HEK293 (cell line): ENCODE results near the gene STK10.

ENCODE experiments used
- CTCF ChIA-PET: fragments of 350-600 bp; formaldehyde crosslinking; extraction: SDS; loops from one replicate; lab custom pipeline; 2021; ENCODE audit warnings: antibody characterized with exemption; lab: Yijun Ruan, JAX
- POLR2A ChIA-PET: fragments of 300-600 bp; formaldehyde crosslinking; extraction: SDS; loops from one replicate; lab custom pipeline; 2020; ENCODE audit warnings: antibody characterized with exemption, inconsistent platforms; lab: Yijun Ruan, JAX
- H3K27ac ChIP-seq: fragments of 200-500 bp; sonication (Bioruptor generic); 2 replicates; pipeline ENCODE4 v1.5.1; 2014; ENCODE audit warnings: low read depth, low read length, control low read depth, inconsistent platforms; ENCODE audit errors: extremely low read depth
- H3K36me3 ChIP-seq, 2 experiments: fragments of 200-500 bp in 1 of 2; sonication (Bioruptor generic) in 1 of 2; 1 replicate in 1 of 2; 2 replicates in 1 of 2; pipeline ENCODE4 v1.5.1; 2014 to 2017; ENCODE audit warnings: inconsistent platforms in 2 of 2, low read length in 2 of 2; ENCODE audit not compliant: control insufficient read depth in 2 of 2, insufficient read depth in 1 of 2
- H3K4me1 ChIP-seq: fragments of 200-500 bp; sonication (Bioruptor generic); 2 replicates; pipeline ENCODE4 v1.5.1; 2014; ENCODE audit warnings: mild to moderate bottlenecking, low read length, inconsistent platforms; ENCODE audit not compliant: control insufficient read depth, insufficient read depth
- H3K4me3 ChIP-seq: 2 replicates; pipeline ENCODE4 v1.5.1; 2011; ENCODE audit warnings: low read depth, mild to moderate bottlenecking, control low read depth, low read length, moderate library complexity
- H3K9me3 ChIP-seq: fragments of 200-500 bp; sonication (Bioruptor generic); 2 replicates; pipeline ENCODE4 v1.5.1; 2014; ENCODE audit warnings: low read depth, low read length, inconsistent platforms; ENCODE audit not compliant: control insufficient read depth, insufficient read depth
- BCL11A ChIP-seq: fragments of 450-650 bp; formaldehyde crosslinking; IDR thresholded peaks from 2 replicates; pipeline ENCODE4 v1.5.1; 2016; ENCODE audit warnings: low read depth, missing biosample characterization, missing genetic modification characterization
- MYNN ChIP-seq: fragments of 450-650 bp; formaldehyde crosslinking; IDR thresholded peaks from 2 replicates; pipeline ENCODE4 v1.5.1; 2016; ENCODE audit warnings: missing biosample characterization, missing genetic modification characterization, borderline replicate concordance
- ZBTB11 ChIP-seq: fragments of 450-650 bp; formaldehyde crosslinking; conservative IDR thresholded peaks from 2 replicates; pipeline ENCODE4 v1.5.1; 2016; ENCODE audit warnings: low read depth, missing biosample characterization, missing genetic modification characterization
- ZFHX2 ChIP-seq: fragments of 450-650 bp; formaldehyde crosslinking; conservative IDR thresholded peaks from 2 replicates; pipeline ENCODE4 v1.5.1; 2016; ENCODE audit warnings: missing biosample characterization, missing genetic modification characterization
- ZNF112 ChIP-seq: fragments of 450-650 bp; formaldehyde crosslinking; IDR thresholded peaks from 2 replicates; pipeline ENCODE4 v1.5.0; 2017; ENCODE audit warnings: missing biosample characterization, missing genetic modification characterization
- ZNF175 ChIP-seq: fragments of 450-650 bp; formaldehyde crosslinking; IDR thresholded peaks from 2 replicates; pipeline ENCODE4 v1.5.1; 2016; ENCODE audit warnings: missing biosample characterization, missing genetic modification characterization
- ZNF292 ChIP-seq: fragments of 450-650 bp; formaldehyde crosslinking; IDR thresholded peaks from 2 replicates; pipeline ENCODE4 v1.5.1; 2016; ENCODE audit warnings: low read depth, missing biosample characterization, missing genetic modification characterization, borderline replicate concordance
- ZNF341 ChIP-seq: fragments of 450-650 bp; formaldehyde crosslinking; IDR thresholded peaks from 2 replicates; pipeline ENCODE4; 2016; ENCODE audit warnings: low read depth, missing biosample characterization, missing genetic modification characterization
- ZNF449 ChIP-seq: fragments of 450-650 bp; formaldehyde crosslinking; IDR thresholded peaks from 2 replicates; pipeline ENCODE4 v1.5.1; 2017; ENCODE audit warnings: missing biosample characterization, mild to moderate bottlenecking, missing genetic modification characterization, moderate library complexity
- ZNF514 ChIP-seq: fragments of 450-650 bp; formaldehyde crosslinking; IDR thresholded peaks from 2 replicates; pipeline ENCODE4 v1.5.1; 2016; ENCODE audit warnings: missing biosample characterization, missing genetic modification characterization
- ZNF626 ChIP-seq: fragments of 450-650 bp; sonication (Bioruptor Pico); formaldehyde crosslinking; IDR thresholded peaks from 2 replicates; pipeline ENCODE4 v1.5.1; 2018; ENCODE audit warnings: missing biosample characterization, missing genetic modification characterization, inconsistent platforms
- ZNF677 ChIP-seq: fragments of 450-650 bp; IDR thresholded peaks from 2 replicates; pipeline ENCODE4 v1.5.0; 2018; ENCODE audit warnings: missing biosample characterization, mild to moderate bottlenecking, missing genetic modification characterization, moderate library complexity
- ZNF692 ChIP-seq: fragments of 450-650 bp; formaldehyde crosslinking; IDR thresholded peaks from 2 replicates; pipeline ENCODE4 v1.5.1; 2016; ENCODE audit warnings: missing biosample characterization, missing genetic modification characterization
- TF ChIP-seq, protein P1 (sequence below): fragments of 450-650 bp; formaldehyde crosslinking; IDR thresholded peaks from 2 replicates; pipeline ENCODE4 v1.5.1; 2017; ENCODE audit warnings: missing biosample characterization, missing genetic modification characterization

The STK10 gene

GRCh38 chr5:172148381-172148780 is 39.6 kb downstream of the STK10 start:
- CTCF ChIA-PET: no interaction called here
- no peaks in the 10 kb centered on the region for H3K9me3 ChIP-seq
- no peaks in the 10 kb centered on the region for H3K4me1 ChIP-seq
- TF ChIP-seq ZBTB11 (tag by site-specific recombination) (no peak), ZNF626 (tag by site-specific recombination) (no peak), ZNF341 (tag by site-specific recombination) (peak; percentile 48; the same call in 1 of the 2 replicates), ZNF292 (tag by site-specific recombination) (no peak)
- TF ChIP-seq, all 188 proteins: peak for 1
- Histone ChIP-seq H3K27ac (no peak overlapping the region), H3K4me3 (no peak overlapping the region), H3K36me3 (peaks cover 0 to 7% of the 10 kb centered on the region in 2 experiments; a peak in 1 of 3 replicates)
- POLR2A ChIA-PET: no interaction called here

GRCh38 chr5:172147857-172148256 is 40.2 kb downstream of the STK10 start:
- no peaks in the 10 kb centered on the region for H3K9me3 ChIP-seq
- CTCF ChIA-PET: no interaction called here
- H3K27ac ChIP-seq: no peak overlapping the region
- POLR2A ChIA-PET: no interaction called here
- no peaks in the 10 kb centered on the region for H3K4me1 ChIP-seq
- peaks cover 0 to 7% of the 10 kb centered on the region in 2 experiments; a peak in 1 of 3 replicates for H3K36me3 ChIP-seq
- H3K4me3 ChIP-seq: no peak overlapping the region
- TF ChIP-seq MYNN (tag by site-specific recombination) (no peak), ZNF677 (tag by site-specific recombination) (no peak), ZNF112 (no peak), ZNF514 (tag by site-specific recombination) (no peak), ZNF692 (tag by site-specific recombination) (no peak), ZFHX2 (tag by site-specific recombination) (no peak), ZNF175 (tag by site-specific recombination) (no peak), BCL11A (tag by site-specific recombination) (no peak), ZNF449 (tag by site-specific recombination) (no peak)
- TF ChIP-seq, protein P1, sequence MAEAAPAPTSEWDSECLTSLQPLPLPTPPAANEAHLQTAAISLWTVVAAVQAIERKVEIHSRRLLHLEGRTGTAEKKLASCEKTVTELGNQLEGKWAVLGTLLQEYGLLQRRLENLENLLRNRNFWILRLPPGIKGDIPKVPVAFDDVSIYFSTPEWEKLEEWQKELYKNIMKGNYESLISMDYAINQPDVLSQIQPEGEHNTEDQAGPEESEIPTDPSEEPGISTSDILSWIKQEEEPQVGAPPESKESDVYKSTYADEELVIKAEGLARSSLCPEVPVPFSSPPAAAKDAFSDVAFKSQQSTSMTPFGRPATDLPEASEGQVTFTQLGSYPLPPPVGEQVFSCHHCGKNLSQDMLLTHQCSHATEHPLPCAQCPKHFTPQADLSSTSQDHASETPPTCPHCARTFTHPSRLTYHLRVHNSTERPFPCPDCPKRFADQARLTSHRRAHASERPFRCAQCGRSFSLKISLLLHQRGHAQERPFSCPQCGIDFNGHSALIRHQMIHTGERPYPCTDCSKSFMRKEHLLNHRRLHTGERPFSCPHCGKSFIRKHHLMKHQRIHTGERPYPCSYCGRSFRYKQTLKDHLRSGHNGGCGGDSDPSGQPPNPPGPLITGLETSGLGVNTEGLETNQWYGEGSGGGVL (tag by site-specific recombination): no peak
